Neural cell (in vitro differentiated cells): ENCODE measurements around the gene MARK2. TPM values are rescaled to one million over a fixed set of nuclear protein-coding genes. Genes with fewer than 3 reads are reported as not detected.

Source experiments
- H2AFZ ChIP-seq: fragments of 200-600, 300-800 bp; sonication (generic), shearing (Covaris generic); 2 replicates; pipeline ENCODE4 v1.6.0; 2014; ENCODE audit warnings: low read depth, mild to moderate bottlenecking, antibody characterized with exemption, low read length, moderate library complexity
- H3F3A ChIP-seq: fragments of 200-600 bp; shearing (Covaris generic); 2 replicates; pipeline ENCODE4 v1.6.1; 2016; ENCODE audit warnings: mild to moderate bottlenecking, moderate library complexity, mixed read lengths, antibody characterized with exemption, low read length; ENCODE audit not compliant: insufficient read depth, poor library complexity, severe bottlenecking
- H3K27ac ChIP-seq: fragments of 200-600, 300-800 bp; sonication (generic), shearing (Covaris generic); 2 replicates; pipeline ENCODE4 v1.5.1; 2014; ENCODE audit warnings: mild to moderate bottlenecking, low read length, moderate library complexity
- H3K27me3 ChIP-seq: fragments of 300-800, 200-600 bp; sonication (generic), shearing (Covaris generic); 2 replicates; pipeline ENCODE4 v1.6.0; 2014; ENCODE audit warnings: mild to moderate bottlenecking, low read depth, low read length, moderate library complexity; ENCODE audit not compliant: insufficient read depth
- H3K36me3 ChIP-seq: fragments of 300-800, 200-600 bp; sonication (generic), shearing (Covaris generic); 2 replicates; pipeline ENCODE4 v1.5.1; 2014; ENCODE audit warnings: mild to moderate bottlenecking, antibody characterized with exemption, low read length, moderate library complexity; ENCODE audit not compliant: insufficient read depth
- H3K4me2 ChIP-seq: fragments of 300-800, 200-600 bp; sonication (generic), shearing (Covaris generic); 2 replicates; pipeline ENCODE4 v1.6.0; 2014; ENCODE audit warnings: mild to moderate bottlenecking, low read length
- H3K4me3 ChIP-seq: fragments of 300-800, 200-600 bp; sonication (generic), shearing (Covaris generic); 2 replicates; pipeline ENCODE4 v1.5.1; 2014; ENCODE audit warnings: mild to moderate bottlenecking, low read length, moderate library complexity
- H3K79me2 ChIP-seq: fragments of 200-600 bp; shearing (Covaris generic); replicated peaks from 2 replicates; pipeline ENCODE4 v1.6.0; 2014; ENCODE audit warnings: mild to moderate bottlenecking, low read length, moderate library complexity; ENCODE audit not compliant: insufficient read depth
- H3K9ac ChIP-seq: fragments of 300-800, 200-600 bp; sonication (generic), shearing (Covaris generic); 2 replicates; pipeline ENCODE4 v1.6.1; 2016; ENCODE audit warnings: mild to moderate bottlenecking, low read length, mixed read lengths
- H3K9me2 ChIP-seq: fragments of 200-600 bp; shearing (Covaris generic); 2 replicates; pipeline ENCODE4 v1.6.1; 2016; ENCODE audit warnings: mild to moderate bottlenecking, low read length, mixed read lengths; ENCODE audit not compliant: insufficient read depth
- H3K9me3 ChIP-seq: fragments of 200-600, 300-800 bp; sonication (generic), shearing (Covaris generic); 2 replicates; pipeline ENCODE4 v1.6.1; 2016; ENCODE audit warnings: mild to moderate bottlenecking, mixed run types, low read length, moderate library complexity, mixed read lengths
- H4K20me1 ChIP-seq: fragments of 200-600 bp; shearing (Covaris generic); 2 replicates; pipeline ENCODE4 v1.6.1; 2016; ENCODE audit warnings: mild to moderate bottlenecking, mixed run types; ENCODE audit not compliant: insufficient read depth
- CTCF ChIP-seq: fragments of 450-650 bp; IDR thresholded peaks from 2 replicates; pipeline ENCODE4 v1.5.1; 2014; ENCODE audit warnings: antibody characterized with exemption, mild to moderate bottlenecking, moderate library complexity; ENCODE audit not compliant: poor library complexity, severe bottlenecking
- EP300 ChIP-seq: fragments of 450-650 bp; conservative IDR thresholded peaks from 2 replicates; pipeline ENCODE4 v1.6.1; 2014; ENCODE audit warnings: antibody characterized with exemption, mild to moderate bottlenecking, moderate library complexity; ENCODE audit not compliant: poor library complexity, severe bottlenecking
- EZH2 ChIP-seq: fragments of 200-600, 300-800 bp; shearing (Covaris generic), sonication (generic); IDR thresholded peaks from 2 replicates; pipeline ENCODE4 v1.6.1; 2014; ENCODE audit warnings: antibody characterized with exemption, low read length, borderline replicate concordance, mild to moderate bottlenecking; ENCODE audit not compliant: insufficient read depth, poor library complexity, severe bottlenecking
- MXI1 ChIP-seq: fragments of 450-650 bp; conservative IDR thresholded peaks from 2 replicates; pipeline ENCODE4 v1.6.1; 2014; ENCODE audit warnings: antibody characterized with exemption, mild to moderate bottlenecking; ENCODE audit not compliant: poor library complexity, severe bottlenecking
- POLR2AphosphoS5 ChIP-seq: IDR thresholded peaks from 2 replicates; pipeline ENCODE4 v1.6.1; 2012
- RAD21 ChIP-seq: fragments of 450-650 bp; conservative IDR thresholded peaks from 2 replicates; pipeline ENCODE4 v1.6.1; 2014; ENCODE audit warnings: antibody characterized with exemption, mild to moderate bottlenecking, moderate library complexity
- REST ChIP-seq: IDR thresholded peaks from 2 replicates; pipeline ENCODE4 v1.6.1; 2012; ENCODE audit warnings: borderline replicate concordance
- SMC3 ChIP-seq: fragments of 450-650 bp; conservative IDR thresholded peaks from 2 replicates; pipeline ENCODE4 v1.6.1; 2014; ENCODE audit warnings: antibody characterized with exemption, mild to moderate bottlenecking, moderate library complexity; ENCODE audit not compliant: poor library complexity
- TAF1 ChIP-seq: IDR thresholded peaks from 2 replicates; pipeline ENCODE4 v1.6.1; 2012; ENCODE audit warnings: low read depth
- polyA plus RNA-seq: library from polyadenylated mRNA; depleted of rRNA; stranded (reverse); fragments of >200 nt; gene quantifications from 2 replicates; pipeline ENCODE4 v1.2.3, GENCODE V29; 2014

The MARK2 gene
- polyA plus RNA-seq, 1 donor from 2014 or later, result 11.3 TPM

- H3K9ac ChIP-seq, result no peak overlapping the region
- TF ChIP-seq SMC3, result no peak
- TF ChIP-seq EP300, result no peak
- TF ChIP-seq REST, result no peak
- no peak for TF ChIP-seq RAD21
- no peak for TF ChIP-seq CTCF
- no peak for TF ChIP-seq TAF1
- TF ChIP-seq MXI1, result no peak
- H2AFZ ChIP-seq, result no peak overlapping the region
- no peak overlapping the region for H3K4me3 ChIP-seq
- H3K27me3 ChIP-seq, result no peaks in the 10 kb centered on the region
- no peaks in the 10 kb centered on the region for H3K79me2 ChIP-seq
- no peaks in the 10 kb centered on the region for H3K9me3 ChIP-seq
- H3K27ac ChIP-seq, result no peak overlapping the region
- no peaks in the 10 kb centered on the region for H4K20me1 ChIP-seq
- H3K36me3 ChIP-seq, result no peaks in the 10 kb centered on the region
- no peaks in the 10 kb centered on the region for H3F3A ChIP-seq
- no peak overlapping the region for H3K4me2 ChIP-seq
- no peaks in the 10 kb centered on the region for H3K9me2 ChIP-seq
Observed at GRCh38 chr11:63802637-63803414, 36.1 kb upstream of the MARK2 start.

- Histone ChIP-seq H3K27me3 (no peaks in the 10 kb centered on the region), H3K4me2 (no peak overlapping the region)
Observed at GRCh38 chr11:63804259-63804658, 34.7 kb upstream of the MARK2 start.

More at GRCh38 chr11:63804259-63804658, 34.7 kb upstream of the MARK2 start:
- Histone ChIP-seq H3K4me3 (no peak overlapping the region), H3K9me3 (no peaks in the 10 kb centered on the region), H3F3A (no peaks in the 10 kb centered on the region), H3K9me2 (no peaks in the 10 kb centered on the region), H3K79me2 (no peaks in the 10 kb centered on the region), H3K27ac (no peak overlapping the region), H2AFZ (no peak overlapping the region), H3K9ac (no peak overlapping the region), H3K36me3 (no peaks in the 10 kb centered on the region), H4K20me1 (no peaks in the 10 kb centered on the region)
- TF ChIP-seq EP300 (no peak), CTCF (no peak), EZH2 (no peak), SMC3 (no peak), TAF1 (no peak), REST (no peak), MXI1 (no peak), RAD21 (no peak), POLR2AphosphoS5 (no peak)
